GM12878 (cell line): ENCODE results near the gene DKC1. TPM values are rescaled to one million over a fixed set of nuclear protein-coding genes. Genes with fewer than 3 reads are reported as not detected.

Experiments
- ATAC-seq: fragments of 200-7000 bp; cut with Tn5 transposase; 3 replicates; pipeline ENCODE4 v1.9.1; 2020; ENCODE audit warnings: mild to moderate bottlenecking, moderate library complexity
- BruUV-seq: library from RNA; stranded (reverse); fragments of 400-500 nt; replicated peaks from 2 replicates; lab custom pipeline; 2021; lab: Mats Ljungman, UMichigan
- CTCF ChIA-PET: fragments of 300-600 bp; sonication (Branson Sonifier 250); formaldehyde crosslinking; extraction: SDS; loops from one replicate; lab custom pipeline; 2021; ENCODE audit warnings: inconsistent platforms; lab: Yijun Ruan, JAX
- POLR2A ChIA-PET: fragments of 350-600 bp; formaldehyde crosslinking; extraction: SDS; loops from one replicate; lab custom pipeline; 2021; ENCODE audit warnings: inconsistent platforms; lab: Charles Lee
- RAD21 ChIA-PET: fragments of 300-600 bp; sonication (Branson Sonifier 250); formaldehyde crosslinking; loops from one replicate; lab custom pipeline; 2023; ENCODE audit warnings: antibody characterized with exemption; ENCODE audit not compliant: unreplicated experiment; lab: Charles Lee
- SMC1A ChIA-PET: fragments of 300-600 bp; sonication (Branson Sonifier 250); formaldehyde crosslinking; loops from one replicate; lab custom pipeline; 2023; ENCODE audit not compliant: unreplicated experiment, uncharacterized antibody; lab: Charles Lee
- DNase-seq: peaks from one replicate; pipeline ENCODE4 v3.0.0-alpha.2; 2011; ENCODE audit warnings: low read depth, low spot score
- FAIRE-seq: peaks from 3 replicates; lab custom pipeline; 2011; peaks lifted over from hg19 to GRCh38; lab: Jason Lieb, UNC
- H2AFZ ChIP-seq: 2 replicates; pipeline ENCODE4 v1.6.0; 2011; ENCODE audit warnings: low read depth, low read length, control low read depth; ENCODE audit not compliant: control insufficient read depth
- H3K27ac ChIP-seq: 2 replicates; pipeline ENCODE4 v1.5.1; 2011; ENCODE audit warnings: control low read depth; ENCODE audit not compliant: control insufficient read depth, insufficient read depth
- H3K27me3 ChIP-seq, 2 experiments: replicated peaks in 1 of 2; 2 replicates each; pipeline versions ENCODE4 v1.6.0 to v1.6.1; 2011; ENCODE audit warnings: low read length in 1 of 2; ENCODE audit not compliant: control insufficient read depth in 2 of 2, insufficient read depth in 2 of 2
- H3K36me3 ChIP-seq, 2 experiments: 2 replicates each; pipeline ENCODE4 v1.5.1; 2011; ENCODE audit warnings: low read length in 1 of 2; ENCODE audit not compliant: control insufficient read depth in 2 of 2, insufficient read depth in 2 of 2
- H3K4me1 ChIP-seq: 2 replicates; pipeline ENCODE4 v1.6.1; 2011; ENCODE audit warnings: mild to moderate bottlenecking, low read length, moderate library complexity, mixed read lengths; ENCODE audit not compliant: control insufficient read depth, insufficient read depth
- H3K4me2 ChIP-seq: 2 replicates; pipeline ENCODE4 v1.6.0; 2011; ENCODE audit warnings: control low read depth; ENCODE audit not compliant: control insufficient read depth, insufficient read depth
- H3K4me3 ChIP-seq: fragments of 200-600 bp; sonication (generic); 2 replicates; pipeline ENCODE4 v1.5.1; 2016
- H3K79me2 ChIP-seq: 2 replicates; pipeline ENCODE4 v1.6.0; 2011; ENCODE audit warnings: low read length; ENCODE audit not compliant: control insufficient read depth, insufficient read depth
- H3K9ac ChIP-seq: 2 replicates; pipeline ENCODE4 v1.8.0; 2011; ENCODE audit warnings: low read length, control low read depth, mixed read lengths; ENCODE audit not compliant: control insufficient read depth, insufficient read depth
- H3K9me3 ChIP-seq: replicated peaks from 3 replicates; pipeline ENCODE4 v1.5.1; 2011; ENCODE audit warnings: mild to moderate bottlenecking, low read length; ENCODE audit not compliant: control insufficient read depth, insufficient read depth
- H4K20me1 ChIP-seq: 2 replicates; pipeline ENCODE4 v1.6.0; 2011; ENCODE audit not compliant: control insufficient read depth, insufficient read depth
- CEBPB ChIP-seq, 2 experiments: fragments of 150-350 bp in 1 of 2; IDR thresholded peaks; 2 replicates each; pipeline ENCODE4 v1.6.1; 2012 to 2014; ENCODE audit warnings: low read depth in 2 of 2, low read length in 2 of 2, borderline replicate concordance in 1 of 2, inconsistent platforms in 1 of 2
- IKZF2 ChIP-seq, 2 experiments: fragments of 450-650 bp; IDR thresholded peaks; 2 replicates each; pipeline ENCODE4 v1.6.1; 2017; ENCODE audit warnings: mild to moderate bottlenecking in 2 of 2, moderate library complexity in 2 of 2
- KAT2A ChIP-seq: conservative IDR thresholded peaks from 2 replicates; pipeline ENCODE4 v1.6.1; 2011; ENCODE audit warnings: low read depth, low read length; ENCODE audit not compliant: control insufficient read depth
- KDM1A ChIP-seq: fragments of 200-600 bp; sonication (generic); IDR thresholded peaks from 2 replicates; pipeline ENCODE4 v1.6.1; 2016; ENCODE audit warnings: borderline replicate concordance
- MTA3 ChIP-seq: IDR thresholded peaks from 2 replicates; pipeline ENCODE4 v1.6.1; 2012; ENCODE audit warnings: low read length, inconsistent platforms, borderline replicate concordance
- STAT1 ChIP-seq: fragments of 450-650 bp; conservative IDR thresholded peaks from 2 replicates; pipeline ENCODE4 v1.6.1; 2014; ENCODE audit warnings: antibody characterized with exemption, mild to moderate bottlenecking
- TCF7 ChIP-seq: IDR thresholded peaks from 2 replicates; pipeline ENCODE4 v1.6.1; 2014; ENCODE audit warnings: antibody characterized with exemption, borderline replicate concordance
- USF2 ChIP-seq: IDR thresholded peaks from 2 replicates; pipeline ENCODE4 v1.6.1; 2011; ENCODE audit warnings: low read depth, low read length, improper control_type of control experiment, borderline replicate concordance
- YBX1 ChIP-seq: fragments of 450-650 bp; IDR thresholded peaks from 2 replicates; pipeline ENCODE4 v1.6.1; 2016; ENCODE audit warnings: antibody characterized with exemption
- ZBTB40 ChIP-seq: fragments of 450-650 bp; IDR thresholded peaks from 2 replicates; pipeline ENCODE4 v1.6.1; 2016; ENCODE audit warnings: mild to moderate bottlenecking, moderate library complexity, borderline replicate concordance
- WGBS: methylation state at CpG from one replicate; pipeline ENCODE4 v1.1.6; 2016; ENCODE audit warnings: low lambda C conversion rate; ENCODE audit not compliant: insufficient replicate concordance, insufficient coverage; ENCODE audit errors: missing lambda C conversion rate; 5-methylcytosine and 5-hydroxymethylcytosine counted together
- in situ Hi-C: fragments of 300-500 bp; cut with MboI; formaldehyde crosslinking; loops from 9 replicates; pipeline ENCODE4 v1.14.3; 2018; ENCODE audit warnings: mixed read lengths
- intact Hi-C: fragments of 100-400 bp; cut with micrococcal nuclease; formaldehyde crosslinking; loops from one replicate; pipeline ENCODE4 v1.14.2; 2022; ENCODE audit not compliant: unreplicated experiment
- polyA plus RNA-seq, 11 experiments: library from polyadenylated mRNA; depleted of rRNA in 4 of 11; unstranded in 6 of 11; stranded (reverse) in 5 of 11; fragments of >200 nt; fragmentation: Nextera tagmentation in 4 of 11; fragmentation: Illumina TruSeq in 1 of 11; extraction: Ambion mirVana in 4 of 11; extraction: Trizol in 1 of 11; gene quantifications; 1 replicate in 1 of 11; 2 replicates in 10 of 11; pipeline versions ENCODE4 v1.2.1 to v1.2.3, GENCODE V29; 2011 to 2016; ENCODE audit warnings: inconsistent platforms in 2 of 11, missing spikeins in 2 of 11, low read depth in 1 of 11
- total RNA-seq, 4 experiments: library from RNA; depleted of rRNA in 3 of 4; stranded (reverse); fragments of >200 nt in 3 of 4; fragmentation: Illumina TruSeq in 1 of 4; extraction: Trizol in 1 of 4; gene quantifications; 2 replicates each; pipeline versions ENCODE4 v1.2.1 to v1.2.3, GENCODE V29; 2013 to 2021
- TF ChIP-seq, protein P1 (sequence below): IDR thresholded peaks from 2 replicates; pipeline ENCODE4 v1.6.1; 2012; ENCODE audit warnings: low read length, inconsistent platforms

Gene DKC1
- total and polyA plus RNA-seq, 10 of the 15 experiments (the other 5 are each of a cell fraction or from before 2014, with no cell fraction given), result 70.1 to 159 (median 116) TPM

DNA sequence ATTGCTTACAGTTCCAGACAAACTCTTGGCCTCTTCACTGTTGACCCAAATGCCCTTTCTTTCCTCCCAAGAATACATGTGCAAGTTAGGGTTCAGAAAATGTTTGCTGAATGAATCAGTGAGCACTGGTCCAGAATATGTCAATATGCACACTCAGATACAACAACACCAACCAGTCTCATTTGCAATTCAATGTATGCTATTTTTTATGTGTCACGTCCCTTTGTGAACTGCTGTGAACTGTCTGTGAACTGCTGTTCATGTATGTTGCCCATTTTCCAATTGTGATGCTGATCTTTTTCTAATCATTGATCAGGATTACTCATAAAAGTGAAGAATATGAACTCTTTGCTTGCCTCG is 29.6 kb upstream of the DKC1 start:
- peaks cover 8% of the 10 kb centered on the region for H3K4me1 ChIP-seq
- no peak for TF ChIP-seq MTA3
- TF ChIP-seq USF2, result no peak
- no peak for TF ChIP-seq YBX1
- TF ChIP-seq STAT1, result no peak
- TF ChIP-seq ZBTB40, result no peak
- no peak for TF ChIP-seq CEBPB (IDR thresholded peaks at IDR 0.05; ENCODE audit: borderline replicate concordance in 1 of 2, low read depth in 2 of 2, low read length in 2 of 2)
- TF ChIP-seq, protein P1, sequence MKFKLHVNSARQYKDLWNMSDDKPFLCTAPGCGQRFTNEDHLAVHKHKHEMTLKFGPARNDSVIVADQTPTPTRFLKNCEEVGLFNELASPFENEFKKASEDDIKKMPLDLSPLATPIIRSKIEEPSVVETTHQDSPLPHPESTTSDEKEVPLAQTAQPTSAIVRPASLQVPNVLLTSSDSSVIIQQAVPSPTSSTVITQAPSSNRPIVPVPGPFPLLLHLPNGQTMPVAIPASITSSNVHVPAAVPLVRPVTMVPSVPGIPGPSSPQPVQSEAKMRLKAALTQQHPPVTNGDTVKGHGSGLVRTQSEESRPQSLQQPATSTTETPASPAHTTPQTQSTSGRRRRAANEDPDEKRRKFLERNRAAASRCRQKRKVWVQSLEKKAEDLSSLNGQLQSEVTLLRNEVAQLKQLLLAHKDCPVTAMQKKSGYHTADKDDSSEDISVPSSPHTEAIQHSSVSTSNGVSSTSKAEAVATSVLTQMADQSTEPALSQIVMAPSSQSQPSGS, result no peak
- no peak for TF ChIP-seq IKZF2 (IDR thresholded peaks at IDR 0.05)
- TF ChIP-seq KDM1A, result no peak
- no peak for TF ChIP-seq KAT2A
- no peak for TF ChIP-seq TCF7
- BruUV-seq, result no TSS peak
- no peak overlapping the region for H3K27ac ChIP-seq
- ChIA-PET RAD21 (no interaction called here), SMC1A (no interaction called here), POLR2A (no interaction called here), CTCF (interaction anchor here (4.8 kb wide), 1 partner anchor 15 kb away, joined by 19 read pairs; no protein-coding TSS in a partner anchor)
- DNase-seq (no peak), FAIRE-seq (no peak), ATAC-seq (no peak)
- no peak overlapping the region for H3K4me2 ChIP-seq
- 21% methylated on average over 2 of the region's 2 CpGs for WGBS
- no peaks in the 10 kb centered on the region for H3K9me3 ChIP-seq
- no peak overlapping the region for H3K9ac ChIP-seq
- in situ Hi-C loops (loop anchor here (25.0 kb wide), 1 partner anchor 146 kb away; the partner anchor contains the start of gene CTAG1A), intact Hi-C loops (no loop called here)
- H3K4me3 ChIP-seq, result no peak overlapping the region
- H3K36me3 ChIP-seq, result no peaks in the 10 kb centered on the region
- no peaks in the 10 kb centered on the region for H3K79me2 ChIP-seq
- no peaks in the 10 kb centered on the region for H4K20me1 ChIP-seq
- no peaks in the 10 kb centered on the region for H3K27me3 ChIP-seq
- peak overlapping the region; percentile 25; the same call in 1 of the 2 replicates for H2AFZ ChIP-seq
